ENCODE results near the gene GRM4.

Gene GRM4

GRCh38 chr6:34142061-34142998 is 3.6 kb downstream of the GRM4 start:
- no peak for FAIRE-seq

GRCh38 chr6:34140075-34140474 is 5.8 kb downstream of the GRM4 start:
- no peak for FAIRE-seq

- FAIRE-seq: no peak
These were observed 6.9 kb downstream of the GRM4 start for GRCh38 chr6:34138914-34139510.

GRCh38 chr6:34138191-34138590 is 7.7 kb downstream of the GRM4 start:
- FAIRE-seq: no peak

- FAIRE-seq: no peak
These were observed 10.3 kb downstream of the GRM4 start for GRCh38 chr6:34135541-34135940.

GRCh38 chr6:34132486-34133185 is 13.3 kb downstream of the GRM4 start:
- FAIRE-seq: no peak

- no peak for FAIRE-seq
These were observed 14.3 kb downstream of the GRM4 start for GRCh38 chr6:34131326-34132290.

GRCh38 chr6:34130862-34131261 is 15.0 kb downstream of the GRM4 start:
- no peak for FAIRE-seq

- no peak for FAIRE-seq
These were observed 16.1 kb downstream of the GRM4 start for GRCh38 chr6:34129753-34130152.

- no peak for FAIRE-seq
These were observed 17.8 kb downstream of the GRM4 start for GRCh38 chr6:34128045-34128444.

- no peak for FAIRE-seq
These were observed 19.5 kb downstream of the GRM4 start for GRCh38 chr6:34126419-34126818.

GRCh38 chr6:34125939-34126338 is 19.9 kb downstream of the GRM4 start:
- FAIRE-seq: no peak

GRCh38 chr6:34120953-34121675 is 24.8 kb downstream of the GRM4 start:
- no peak for FAIRE-seq

- no peak for FAIRE-seq
These were observed 30.0 kb downstream of the GRM4 start for GRCh38 chr6:34115915-34116314.

GRCh38 chr6:34115403-34115795 is 30.5 kb downstream of the GRM4 start:
- no peak for FAIRE-seq

- no peak for FAIRE-seq
These were observed 31.0 kb downstream of the GRM4 start for GRCh38 chr6:34114695-34115402.

- FAIRE-seq: no peak
These were observed 32.4 kb downstream of the GRM4 start for GRCh38 chr6:34113532-34113931.

- no peak for FAIRE-seq
These were observed 33.8 kb downstream of the GRM4 start for GRCh38 chr6:34112126-34112525.

GRCh38 chr6:34110610-34111009 is 35.3 kb downstream of the GRM4 start:
- no peak for FAIRE-seq

GRCh38 chr6:34108176-34108575 is 37.7 kb downstream of the GRM4 start:
- no peak for FAIRE-seq

GRCh38 chr6:34106900-34107299 is 39.0 kb downstream of the GRM4 start:
- no peak for FAIRE-seq
